ENCODE data around the gene PTPMT1. TPM values are rescaled to one million over a fixed set of nuclear protein-coding genes. Genes with fewer than 3 reads are reported as not detected.
A peak's percentile ranks its signal among the peaks of the same experiment; 100 is the strongest.
"Not testable (repeated sequence)": the region's sequence is repeated elsewhere in the genome, so short reads cannot be mapped to it uniquely, and the experiment has no call there.

PTPMT1 gene
- total RNA-seq, 1 donor from 2014 or later, result 27.5 TPM

- peaks cover 1% of the 10 kb centered on the region for H3K9me3 Mint-ChIP-seq (ENCODE audit: unreplicated experiment)
- no peaks in the 10 kb centered on the region for H3K36me3 Mint-ChIP-seq (ENCODE audit: unreplicated experiment)
- TF ChIP-seq CTCF (IDR thresholded peaks at IDR 0.05; ENCODE audit: partially characterized antibody, unreplicated experiment), result peak; percentile 45
- H3K27ac Mint-ChIP-seq (ENCODE audit: unreplicated experiment), result peak overlapping the region; percentile 100
- no peak for DNase-seq
- peaks cover 23% of the 10 kb centered on the region for H3K4me1 Mint-ChIP-seq (ENCODE audit: low read depth, unreplicated experiment)
- peak overlapping the region; percentile 93 for H3K4me3 Mint-ChIP-seq (ENCODE audit: unreplicated experiment)
- peaks cover 9% of the 10 kb centered on the region for H3K27me3 Mint-ChIP-seq (ENCODE audit: unreplicated experiment)
Measured at GRCh38 chr11:47553406-47553743, 12.0 kb upstream of the PTPMT1 start.

- not testable (repeated sequence) for H3K27ac Mint-ChIP-seq (ENCODE audit: unreplicated experiment); H3K4me3 Mint-ChIP-seq (ENCODE audit: unreplicated experiment); H3K9me3 Mint-ChIP-seq (ENCODE audit: unreplicated experiment); DNase-seq; H3K27me3 Mint-ChIP-seq (ENCODE audit: unreplicated experiment); H3K36me3 Mint-ChIP-seq (ENCODE audit: unreplicated experiment)
- H3K4me1 Mint-ChIP-seq (ENCODE audit: low read depth, unreplicated experiment), result peaks cover 10% of the 10 kb centered on the region
Measured at GRCh38 chr11:47557004-47557403, 8.4 kb upstream of the PTPMT1 start.

DNA sequence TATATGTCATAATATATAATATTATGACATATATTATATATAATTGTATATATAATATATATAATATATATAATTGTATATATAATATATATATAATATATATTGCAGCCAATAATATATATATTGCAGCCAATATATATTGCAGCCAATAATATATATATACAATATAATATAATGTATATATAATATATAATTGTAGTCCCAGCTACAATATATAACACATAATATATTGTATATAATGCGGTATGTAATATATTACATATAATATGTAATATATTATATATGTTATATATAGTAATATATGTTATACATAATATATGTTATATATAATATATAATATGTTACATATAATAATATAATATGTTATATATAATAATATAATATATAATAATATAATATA lies 6.7 kb upstream of the PTPMT1 start:
- Mint-ChIP-seq H3K27me3 (ENCODE audit: unreplicated experiment) (no peaks in the 10 kb centered on the region), H3K36me3 (ENCODE audit: unreplicated experiment) (no peaks in the 10 kb centered on the region), H3K27ac (ENCODE audit: unreplicated experiment) (no peak overlapping the region), H3K4me1 (ENCODE audit: low read depth, unreplicated experiment) (peaks cover 5% of the 10 kb centered on the region), H3K9me3 (ENCODE audit: unreplicated experiment) (no peaks in the 10 kb centered on the region), H3K4me3 (ENCODE audit: unreplicated experiment) (no peak overlapping the region)
- no peak for TF ChIP-seq CTCF (IDR thresholded peaks at IDR 0.05; ENCODE audit: partially characterized antibody, unreplicated experiment)
- no peak for DNase-seq

DNA sequence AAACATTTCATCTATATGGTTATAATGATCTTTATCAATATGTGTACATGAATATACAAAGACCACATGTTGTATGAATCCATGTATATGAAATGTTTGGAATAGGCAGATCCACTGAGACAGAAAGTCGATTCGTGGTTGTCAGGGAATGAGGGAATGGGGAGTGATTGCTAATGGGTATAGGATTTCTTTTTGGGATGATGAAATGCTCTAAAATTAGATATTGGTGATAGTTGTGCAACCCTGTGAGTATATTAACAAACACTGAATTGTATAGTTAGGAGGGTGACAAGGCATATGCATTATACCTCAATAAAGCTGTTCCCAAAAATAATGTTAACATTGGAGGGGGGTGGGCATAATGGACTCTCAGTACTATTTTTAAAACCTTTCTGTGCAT lies 5.0 kb upstream of the PTPMT1 start:
- Mint-ChIP-seq H3K4me3 (ENCODE audit: unreplicated experiment) (no peak overlapping the region), H3K27me3 (ENCODE audit: unreplicated experiment) (peaks cover 1% of the 10 kb centered on the region), H3K4me1 (ENCODE audit: low read depth, unreplicated experiment) (no peaks in the 10 kb centered on the region), H3K27ac (ENCODE audit: unreplicated experiment) (no peak overlapping the region), H3K9me3 (ENCODE audit: unreplicated experiment) (peaks cover 2% of the 10 kb centered on the region), H3K36me3 (ENCODE audit: unreplicated experiment) (no peaks in the 10 kb centered on the region)
- DNase-seq, result no peak
- TF ChIP-seq CTCF (IDR thresholded peaks at IDR 0.05; ENCODE audit: partially characterized antibody, unreplicated experiment), result no peak

DNA sequence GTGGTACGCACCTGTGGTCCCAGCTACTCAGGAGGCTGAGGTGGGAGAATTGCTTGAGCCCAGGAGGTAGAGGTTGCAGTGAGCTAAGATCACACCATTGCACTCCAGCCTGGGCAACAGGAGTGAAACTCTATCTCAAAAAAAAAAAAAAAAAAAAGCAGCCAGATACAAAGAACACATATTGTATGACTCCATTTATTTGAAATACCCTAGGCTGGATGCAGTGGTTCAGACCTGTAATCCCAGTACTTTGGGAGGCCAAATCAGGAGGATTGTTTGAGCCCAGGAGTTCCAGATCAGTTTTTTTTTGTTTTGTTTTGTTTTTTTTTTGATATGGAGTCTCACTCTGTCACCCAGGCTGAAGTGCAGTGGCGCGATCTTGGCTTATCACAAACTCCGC lies 3.0 kb upstream of the PTPMT1 start:
- H3K27ac Mint-ChIP-seq (ENCODE audit: unreplicated experiment); H3K9me3 Mint-ChIP-seq (ENCODE audit: unreplicated experiment); H3K4me3 Mint-ChIP-seq (ENCODE audit: unreplicated experiment): not testable (repeated sequence)

GRCh38 chr11:47564366-47564765 lies 1.0 kb upstream of the PTPMT1 start:
- H3K27me3 Mint-ChIP-seq (ENCODE audit: unreplicated experiment); H3K4me1 Mint-ChIP-seq (ENCODE audit: low read depth, unreplicated experiment); H3K4me3 Mint-ChIP-seq (ENCODE audit: unreplicated experiment); H3K27ac Mint-ChIP-seq (ENCODE audit: unreplicated experiment); H3K36me3 Mint-ChIP-seq (ENCODE audit: unreplicated experiment); H3K9me3 Mint-ChIP-seq (ENCODE audit: unreplicated experiment); DNase-seq: not testable (repeated sequence)

More for the DNA sequence above, 3.0 kb upstream of the PTPMT1 start:
- H3K4me1 Mint-ChIP-seq (ENCODE audit: low read depth, unreplicated experiment); H3K27me3 Mint-ChIP-seq (ENCODE audit: unreplicated experiment); H3K36me3 Mint-ChIP-seq (ENCODE audit: unreplicated experiment); DNase-seq: not testable (repeated sequence)

- DNase-seq, result no peak
- Mint-ChIP-seq H3K27me3 (ENCODE audit: unreplicated experiment) (peaks cover 1% of the 10 kb centered on the region), H3K4me3 (ENCODE audit: unreplicated experiment) (peak overlapping the region; percentile 78), H3K9me3 (ENCODE audit: unreplicated experiment) (peaks cover 2% of the 10 kb centered on the region), H3K4me1 (ENCODE audit: low read depth, unreplicated experiment) (no peaks in the 10 kb centered on the region), H3K27ac (ENCODE audit: unreplicated experiment) (no peak overlapping the region), H3K36me3 (ENCODE audit: unreplicated experiment) (no peaks in the 10 kb centered on the region)
- TF ChIP-seq CTCF (IDR thresholded peaks at IDR 0.05; ENCODE audit: partially characterized antibody, unreplicated experiment), result no peak
Measured at GRCh38 chr11:47564933-47565339, 463 bp upstream of the PTPMT1 start.

Measured in glutamatergic neuron (in vitro differentiated cells).